ENCODE data around the gene FTCDNL1.

Gene FTCDNL1

DNA sequence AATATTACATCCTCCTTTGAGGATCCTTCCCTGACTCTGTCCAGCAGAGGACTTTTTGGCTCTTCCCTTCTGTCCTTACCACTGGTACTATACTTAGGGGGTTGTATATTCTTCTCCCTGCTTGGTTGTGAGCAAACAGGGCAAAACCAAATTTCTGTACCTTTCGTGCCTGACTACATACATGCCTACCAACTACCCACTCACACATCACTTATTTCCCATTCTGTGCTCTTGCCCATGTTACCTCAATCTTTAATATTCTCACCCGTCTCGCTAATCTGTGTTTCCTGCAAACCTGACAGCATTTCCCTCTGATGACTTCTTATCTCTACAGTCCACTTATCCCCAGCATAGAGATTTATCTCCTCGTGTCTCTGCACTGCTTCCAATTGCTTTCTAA, 58.6 kb downstream of the FTCDNL1 start:
- H3K27ac ChIP-seq, result no peak overlapping the region
- no peak for TF ChIP-seq ZFX (IDR thresholded peaks at IDR 0.05; ENCODE audit: borderline replicate concordance)
- TF ChIP-seq, protein P1, sequence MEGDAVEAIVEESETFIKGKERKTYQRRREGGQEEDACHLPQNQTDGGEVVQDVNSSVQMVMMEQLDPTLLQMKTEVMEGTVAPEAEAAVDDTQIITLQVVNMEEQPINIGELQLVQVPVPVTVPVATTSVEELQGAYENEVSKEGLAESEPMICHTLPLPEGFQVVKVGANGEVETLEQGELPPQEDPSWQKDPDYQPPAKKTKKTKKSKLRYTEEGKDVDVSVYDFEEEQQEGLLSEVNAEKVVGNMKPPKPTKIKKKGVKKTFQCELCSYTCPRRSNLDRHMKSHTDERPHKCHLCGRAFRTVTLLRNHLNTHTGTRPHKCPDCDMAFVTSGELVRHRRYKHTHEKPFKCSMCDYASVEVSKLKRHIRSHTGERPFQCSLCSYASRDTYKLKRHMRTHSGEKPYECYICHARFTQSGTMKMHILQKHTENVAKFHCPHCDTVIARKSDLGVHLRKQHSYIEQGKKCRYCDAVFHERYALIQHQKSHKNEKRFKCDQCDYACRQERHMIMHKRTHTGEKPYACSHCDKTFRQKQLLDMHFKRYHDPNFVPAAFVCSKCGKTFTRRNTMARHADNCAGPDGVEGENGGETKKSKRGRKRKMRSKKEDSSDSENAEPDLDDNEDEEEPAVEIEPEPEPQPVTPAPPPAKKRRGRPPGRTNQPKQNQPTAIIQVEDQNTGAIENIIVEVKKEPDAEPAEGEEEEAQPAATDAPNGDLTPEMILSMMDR (IDR thresholded peaks at IDR 0.05), result no peak

DNA sequence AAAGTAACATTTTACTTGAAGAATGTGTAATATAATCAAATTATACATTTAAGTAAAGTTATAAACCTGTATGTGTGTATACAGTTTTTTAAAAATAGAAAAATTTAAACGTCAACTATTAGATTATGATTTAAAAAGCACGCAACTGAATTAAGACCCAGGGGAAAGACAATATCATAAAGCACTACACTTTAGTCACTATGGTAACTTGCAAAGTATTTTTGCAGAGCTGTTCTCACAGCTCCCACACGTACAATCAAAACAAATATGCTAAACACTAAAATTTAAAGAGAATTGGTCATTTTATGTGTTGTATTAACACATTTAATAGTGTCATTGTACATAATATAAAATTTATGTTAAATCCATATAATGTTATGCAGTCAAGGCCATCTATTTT, 59.7 kb downstream of the FTCDNL1 start:
- no peak overlapping the region for H3K27ac ChIP-seq
- TF ChIP-seq, protein P1 (IDR thresholded peaks at IDR 0.05), result no peak
- TF ChIP-seq ZFX (IDR thresholded peaks at IDR 0.05; ENCODE audit: borderline replicate concordance), result no peak

DNA sequence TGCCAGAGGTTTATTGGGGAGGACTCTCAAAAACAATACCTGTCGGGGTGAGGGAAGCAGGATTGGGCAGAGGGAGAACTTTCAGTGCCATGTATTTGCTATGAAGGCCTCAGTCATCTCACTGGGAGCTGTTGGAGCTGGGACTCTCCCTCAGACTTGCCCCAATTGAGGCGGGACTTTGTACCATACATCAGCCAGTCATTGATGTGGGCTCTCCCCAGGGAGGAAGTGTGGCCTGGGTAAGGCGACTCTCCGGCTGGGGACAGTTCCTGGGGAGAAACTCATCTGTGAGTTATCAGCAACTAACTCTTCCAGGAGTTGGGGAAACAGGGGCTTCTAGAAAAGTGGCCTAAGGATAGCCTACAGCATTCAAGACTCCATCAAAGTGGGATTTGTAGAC, 66.5 kb downstream of the FTCDNL1 start:
- TF ChIP-seq ZFX (IDR thresholded peaks at IDR 0.05; ENCODE audit: borderline replicate concordance), result no peak
- TF ChIP-seq, protein P1 (IDR thresholded peaks at IDR 0.05), result no peak
- H3K27ac ChIP-seq, result no peak overlapping the region

DNA sequence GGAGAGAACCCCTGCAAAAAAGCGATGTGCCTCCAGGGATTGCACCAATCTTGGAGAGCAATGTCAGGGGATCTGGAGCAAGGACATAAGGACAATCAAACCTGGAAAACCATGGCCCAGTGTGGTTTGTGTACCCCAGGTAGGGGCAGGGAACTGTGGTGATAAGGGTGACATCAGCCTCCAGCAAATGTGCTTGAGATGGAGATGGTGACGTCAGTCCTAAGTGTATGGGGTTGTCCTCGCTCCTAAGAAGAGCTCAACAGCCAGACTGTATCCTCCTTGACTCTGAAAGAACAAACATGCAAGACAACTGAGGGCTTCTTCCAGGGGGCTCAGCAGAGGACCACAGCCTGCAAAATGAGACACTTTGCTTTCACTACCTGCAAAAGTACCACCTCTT, 71.4 kb downstream of the FTCDNL1 start:
- TF ChIP-seq, protein P1 (IDR thresholded peaks at IDR 0.05), result no peak
- no peak for TF ChIP-seq ZFX (IDR thresholded peaks at IDR 0.05; ENCODE audit: borderline replicate concordance)
- no peak overlapping the region for H3K27ac ChIP-seq

DNA sequence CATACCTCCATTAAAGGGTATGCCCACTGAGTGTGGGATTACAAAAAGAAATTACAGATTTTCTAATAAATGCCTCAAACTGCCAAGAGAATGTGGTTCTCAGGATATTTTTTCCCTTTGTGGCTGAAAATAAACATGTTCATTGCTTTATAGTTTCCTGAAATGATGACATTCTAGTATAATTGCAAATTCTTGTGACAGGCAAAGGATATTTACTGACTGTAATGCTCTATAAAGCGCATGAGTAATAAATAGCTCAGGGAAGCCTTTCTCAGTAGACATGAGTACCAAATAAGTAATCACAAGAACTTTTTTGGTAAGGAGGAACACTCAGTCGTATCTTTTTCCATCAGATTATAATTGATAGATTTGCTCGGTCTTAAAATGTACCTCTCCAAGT, 72.3 kb downstream of the FTCDNL1 start:
- no peak overlapping the region for H3K27ac ChIP-seq
- TF ChIP-seq ZFX (IDR thresholded peaks at IDR 0.05; ENCODE audit: borderline replicate concordance), result no peak
- TF ChIP-seq, protein P1 (IDR thresholded peaks at IDR 0.05), result no peak

DNA sequence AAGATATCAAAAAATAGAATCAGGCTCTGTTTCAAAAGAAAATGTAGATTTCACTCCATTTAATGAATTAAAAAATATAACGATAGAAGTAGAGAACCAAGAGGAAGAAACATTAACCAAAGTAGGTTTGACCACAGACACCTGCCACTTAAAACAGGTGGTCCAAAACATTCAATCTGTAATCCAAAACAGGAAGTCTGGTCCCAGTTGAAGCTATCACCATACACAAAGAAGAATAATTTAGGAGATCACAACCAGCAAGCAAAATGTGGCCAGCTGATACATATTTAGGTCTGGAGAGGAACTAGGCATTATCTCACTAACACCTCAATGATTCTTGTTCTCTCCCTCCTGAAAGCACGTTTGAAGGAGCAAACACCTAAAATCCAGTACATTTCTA, 73.1 kb downstream of the FTCDNL1 start:
- TF ChIP-seq, protein P1 (IDR thresholded peaks at IDR 0.05), result no peak
- no peak for TF ChIP-seq ZFX (IDR thresholded peaks at IDR 0.05; ENCODE audit: borderline replicate concordance)

DNA sequence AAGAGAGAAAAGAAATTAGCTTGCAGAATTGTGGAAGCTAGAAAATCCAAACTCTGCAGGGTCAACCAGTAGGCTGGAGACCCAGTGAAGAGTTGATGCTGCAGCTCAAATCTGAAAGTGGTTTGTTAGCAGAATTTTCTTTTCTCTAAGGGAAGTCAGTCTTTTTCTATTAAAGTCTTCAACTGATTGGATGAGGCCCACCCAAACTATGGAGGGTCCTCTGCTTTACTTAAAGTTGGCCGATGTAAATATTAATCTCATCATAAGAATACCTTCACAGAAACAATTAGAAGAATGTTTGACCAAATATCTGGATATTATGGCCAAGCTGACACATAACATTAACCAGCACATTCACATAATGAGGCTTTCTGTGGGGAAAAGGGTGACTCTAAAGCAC, 73.7 kb downstream of the FTCDNL1 start:
- no peak overlapping the region for H3K27ac ChIP-seq
- TF ChIP-seq, protein P1 (IDR thresholded peaks at IDR 0.05), result no peak
- no peak for TF ChIP-seq ZFX (IDR thresholded peaks at IDR 0.05; ENCODE audit: borderline replicate concordance)

More for the DNA sequence above, 73.1 kb downstream of the FTCDNL1 start:
- H3K27ac ChIP-seq, result no peak overlapping the region

Measured in 22Rv1 (cell line).